ENCODE measurements around the gene HIBCH.
"Not testable (repeated sequence)": the region's sequence is repeated elsewhere in the genome, so short reads cannot be mapped to it uniquely, and the experiment has no call there.

HIBCH gene

DNA sequence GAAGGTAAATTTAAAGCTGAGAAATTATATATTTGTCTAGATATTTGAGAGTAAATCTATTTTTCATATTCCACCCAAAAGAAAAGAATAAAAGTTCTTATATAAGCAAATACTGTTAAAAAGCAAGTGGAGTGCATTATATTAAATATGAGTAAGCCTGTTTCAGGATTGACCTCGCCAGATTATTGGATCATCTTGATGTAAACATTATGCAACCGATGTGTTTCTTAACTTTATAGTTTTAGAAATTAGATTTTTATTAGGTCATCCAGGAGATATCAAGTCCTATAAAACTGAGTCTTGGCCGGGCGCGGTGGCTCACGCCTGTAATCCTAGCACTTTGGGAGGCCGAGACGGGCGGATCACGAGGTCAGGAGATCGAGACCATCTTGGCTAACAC, 156.8 kb downstream of the HIBCH start:
- DNase-seq (ENCODE audit: low read depth): no peak
- TF ChIP-seq, protein P1, sequence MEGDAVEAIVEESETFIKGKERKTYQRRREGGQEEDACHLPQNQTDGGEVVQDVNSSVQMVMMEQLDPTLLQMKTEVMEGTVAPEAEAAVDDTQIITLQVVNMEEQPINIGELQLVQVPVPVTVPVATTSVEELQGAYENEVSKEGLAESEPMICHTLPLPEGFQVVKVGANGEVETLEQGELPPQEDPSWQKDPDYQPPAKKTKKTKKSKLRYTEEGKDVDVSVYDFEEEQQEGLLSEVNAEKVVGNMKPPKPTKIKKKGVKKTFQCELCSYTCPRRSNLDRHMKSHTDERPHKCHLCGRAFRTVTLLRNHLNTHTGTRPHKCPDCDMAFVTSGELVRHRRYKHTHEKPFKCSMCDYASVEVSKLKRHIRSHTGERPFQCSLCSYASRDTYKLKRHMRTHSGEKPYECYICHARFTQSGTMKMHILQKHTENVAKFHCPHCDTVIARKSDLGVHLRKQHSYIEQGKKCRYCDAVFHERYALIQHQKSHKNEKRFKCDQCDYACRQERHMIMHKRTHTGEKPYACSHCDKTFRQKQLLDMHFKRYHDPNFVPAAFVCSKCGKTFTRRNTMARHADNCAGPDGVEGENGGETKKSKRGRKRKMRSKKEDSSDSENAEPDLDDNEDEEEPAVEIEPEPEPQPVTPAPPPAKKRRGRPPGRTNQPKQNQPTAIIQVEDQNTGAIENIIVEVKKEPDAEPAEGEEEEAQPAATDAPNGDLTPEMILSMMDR (conservative IDR thresholded peaks at IDR 0.05; ENCODE audit: low read depth, low read length): no peak
- H3K4me3 ChIP-seq (ENCODE audit: low read length): no peak overlapping the region

- no peak for DNase-seq (ENCODE audit: low read depth)
- no peak overlapping the region for H3K4me3 ChIP-seq (ENCODE audit: low read length)
- TF ChIP-seq, protein P1 (conservative IDR thresholded peaks at IDR 0.05; ENCODE audit: low read depth, low read length): no peak
These were observed 160.2 kb downstream of the HIBCH start for GRCh38 chr2:190159453-190159852.

- TF ChIP-seq, protein P1 (conservative IDR thresholded peaks at IDR 0.05; ENCODE audit: low read depth, low read length): no peak
- no peak overlapping the region for H3K4me3 ChIP-seq (ENCODE audit: low read length)
- DNase-seq (ENCODE audit: low read depth): no peak
These were observed 160.7 kb downstream of the HIBCH start for GRCh38 chr2:190158798-190159434.

DNA sequence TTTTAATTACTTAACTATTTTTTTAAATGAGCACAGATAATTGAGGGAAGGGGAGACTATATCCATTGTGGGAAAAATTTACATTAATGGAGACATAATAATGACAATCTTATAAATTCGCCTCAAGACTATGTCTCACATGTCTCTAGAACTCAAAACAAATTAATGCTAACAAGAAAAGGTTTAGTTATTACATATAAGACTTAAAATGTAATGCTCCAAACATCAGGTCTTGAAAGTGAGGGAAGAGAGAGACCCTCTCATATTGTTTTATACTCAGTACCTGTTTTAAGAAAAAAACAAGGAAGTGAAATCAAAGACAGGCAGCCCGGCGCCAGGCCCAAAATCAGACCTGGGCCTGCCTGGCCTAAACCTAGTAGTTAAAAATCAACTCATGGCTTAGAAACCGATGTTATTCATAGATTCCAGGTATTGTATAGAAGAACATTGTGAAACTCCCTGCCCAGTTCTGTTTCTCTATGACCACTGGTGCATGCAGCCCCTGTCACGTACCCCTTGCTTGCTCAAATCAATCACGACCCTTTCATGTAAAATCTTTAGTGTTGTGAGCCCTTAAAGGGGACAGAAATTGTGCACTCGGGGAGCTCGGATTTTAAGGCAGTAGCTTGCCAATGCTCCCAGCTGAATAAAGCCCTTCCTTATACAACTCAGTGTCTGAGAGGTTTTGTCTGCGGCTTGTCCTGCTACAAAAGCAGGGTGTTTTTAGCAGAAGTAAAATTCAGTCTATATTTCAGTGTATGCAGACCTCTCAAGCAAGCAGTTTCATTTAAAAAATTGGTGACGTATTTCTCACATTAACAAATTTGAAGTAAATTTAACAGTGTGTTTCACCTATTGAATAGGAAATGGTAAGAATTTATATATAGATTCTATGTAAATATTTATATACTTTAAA, 161.8 kb downstream of the HIBCH start:
- DNase-seq (ENCODE audit: low read depth); H3K4me3 ChIP-seq (ENCODE audit: low read length): not testable (repeated sequence)

- H3K4me3 ChIP-seq (ENCODE audit: low read length): no peak overlapping the region
- no peak for DNase-seq (ENCODE audit: low read depth)
- TF ChIP-seq, protein P1 (conservative IDR thresholded peaks at IDR 0.05; ENCODE audit: low read depth, low read length): no peak
These were observed 163.0 kb downstream of the HIBCH start for GRCh38 chr2:190156530-190157212.

All from retinal pigment epithelial cell (primary cell).